ENCODE measurements around the gene PLA2R1.

DNA sequence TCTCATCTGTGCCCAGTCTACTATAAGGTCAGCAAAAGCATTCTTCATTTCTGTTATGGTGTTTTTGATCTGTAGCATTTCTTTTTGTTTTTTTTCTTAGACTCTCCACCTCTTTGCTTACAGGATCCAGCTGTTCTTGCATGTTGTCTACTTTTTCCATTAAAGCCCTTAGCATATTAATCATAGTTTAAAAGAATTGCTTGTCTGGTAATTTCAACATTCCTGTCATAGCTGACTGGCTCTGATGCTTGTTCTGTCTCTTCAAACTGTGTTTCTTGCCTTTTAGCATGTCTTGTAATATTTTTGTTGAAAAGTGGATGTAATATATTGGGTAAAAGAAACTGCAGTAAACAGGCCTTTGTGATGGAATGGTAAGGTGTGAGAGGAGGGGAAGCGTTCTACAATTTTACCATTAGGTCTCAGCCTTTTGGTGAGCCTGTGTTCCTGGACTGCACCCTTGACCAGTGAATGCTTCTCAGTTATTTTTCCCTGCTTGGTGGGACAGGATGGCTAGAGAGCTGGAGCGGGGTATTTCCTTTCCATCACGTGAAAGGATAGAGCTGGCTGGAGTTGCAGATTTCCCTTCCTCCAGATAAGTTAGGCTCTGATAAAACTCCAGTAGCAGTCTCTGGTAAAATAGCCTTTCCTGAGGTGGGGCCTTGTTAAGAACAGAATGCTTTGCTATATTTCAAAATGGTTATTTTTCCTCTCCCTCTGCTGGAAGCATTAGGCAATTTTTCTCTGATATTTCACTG lies 65.4 kb downstream of the PLA2R1 start:
- no peak for TF ChIP-seq POLR2A (IDR thresholded peaks at IDR 0.05)
- TF ChIP-seq, protein P1, sequence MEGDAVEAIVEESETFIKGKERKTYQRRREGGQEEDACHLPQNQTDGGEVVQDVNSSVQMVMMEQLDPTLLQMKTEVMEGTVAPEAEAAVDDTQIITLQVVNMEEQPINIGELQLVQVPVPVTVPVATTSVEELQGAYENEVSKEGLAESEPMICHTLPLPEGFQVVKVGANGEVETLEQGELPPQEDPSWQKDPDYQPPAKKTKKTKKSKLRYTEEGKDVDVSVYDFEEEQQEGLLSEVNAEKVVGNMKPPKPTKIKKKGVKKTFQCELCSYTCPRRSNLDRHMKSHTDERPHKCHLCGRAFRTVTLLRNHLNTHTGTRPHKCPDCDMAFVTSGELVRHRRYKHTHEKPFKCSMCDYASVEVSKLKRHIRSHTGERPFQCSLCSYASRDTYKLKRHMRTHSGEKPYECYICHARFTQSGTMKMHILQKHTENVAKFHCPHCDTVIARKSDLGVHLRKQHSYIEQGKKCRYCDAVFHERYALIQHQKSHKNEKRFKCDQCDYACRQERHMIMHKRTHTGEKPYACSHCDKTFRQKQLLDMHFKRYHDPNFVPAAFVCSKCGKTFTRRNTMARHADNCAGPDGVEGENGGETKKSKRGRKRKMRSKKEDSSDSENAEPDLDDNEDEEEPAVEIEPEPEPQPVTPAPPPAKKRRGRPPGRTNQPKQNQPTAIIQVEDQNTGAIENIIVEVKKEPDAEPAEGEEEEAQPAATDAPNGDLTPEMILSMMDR (IDR thresholded peaks at IDR 0.05): no peak

Measured in lower leg skin (tissue), 3 donors.